Neutrophil (primary cell): ENCODE results near the gene NEO1.

ENCODE experiments used
- H3K27ac ChIP-seq: fragments of 200-600 bp; sonication (generic); 2 replicates; pipeline ENCODE4 v1.5.1; 2016; ENCODE audit warnings: mild to moderate bottlenecking, moderate library complexity
- H3K27me3 ChIP-seq: fragments of 200-600 bp; sonication (generic); 2 replicates; pipeline ENCODE4 v1.6.0; 2016; ENCODE audit warnings: mild to moderate bottlenecking
- H3K36me3 ChIP-seq: fragments of 200-600 bp; sonication (generic); 2 replicates; pipeline ENCODE4 v1.5.1; 2017
- H3K4me1 ChIP-seq, 2 experiments: fragments of 200-600 bp in 1 of 2; sonication (generic) in 1 of 2; 1 replicate in 1 of 2; 2 replicates in 1 of 2; pipeline versions ENCODE4 v1.5.1 to v1.6.1; 2013 to 2016; ENCODE audit warnings: low read depth in 1 of 2, low read length in 1 of 2, mild to moderate bottlenecking in 1 of 2, moderate library complexity in 1 of 2; ENCODE audit not compliant: control insufficient read depth in 1 of 2, insufficient read depth in 1 of 2
- H3K4me3 ChIP-seq, 2 experiments: fragments of 200-600 bp in 1 of 2; sonication (generic) in 1 of 2; 1 replicate in 1 of 2; 2 replicates in 1 of 2; pipeline ENCODE4 v1.5.1; 2013 to 2016; ENCODE audit warnings: low read depth in 1 of 2, low read length in 1 of 2, mild to moderate bottlenecking in 1 of 2, moderate library complexity in 1 of 2
- H3K9me3 ChIP-seq: fragments of 200-600 bp; sonication (generic); 2 replicates; pipeline ENCODE4 v1.5.1; 2016
- CTCF ChIP-seq: fragments of 200-600 bp; sonication (generic); IDR thresholded peaks from 2 replicates; pipeline ENCODE4 v1.5.1; 2016; ENCODE audit warnings: antibody characterized with exemption

NEO1 gene

GRCh38 chr15:73047882-73048281, 4.4 kb upstream of the NEO1 start:
- Histone ChIP-seq H3K27me3 (peaks cover 97% of the 10 kb centered on the region), H3K9me3 (no peaks in the 10 kb centered on the region), H3K27ac (no peak overlapping the region), H3K36me3 (no peaks in the 10 kb centered on the region), H3K4me1 (peaks cover 0 to 8% of the 10 kb centered on the region in 2 experiments), H3K4me3 (no peak overlapping the region)
- TF ChIP-seq CTCF: no peak

- no peaks in the 10 kb centered on the region for H3K36me3 ChIP-seq
- no peak overlapping the region for H3K27ac ChIP-seq
- no peak overlapping the region for H3K4me3 ChIP-seq
- no peaks in the 10 kb centered on the region for H3K9me3 ChIP-seq
- peaks cover 0 to 8% of the 10 kb centered on the region in 2 experiments for H3K4me1 ChIP-seq
- peaks cover 99% of the 10 kb centered on the region for H3K27me3 ChIP-seq
- TF ChIP-seq CTCF: no peak
Measured at GRCh38 chr15:73048624-73049295, 3.5 kb upstream of the NEO1 start.

- peaks cover 99% of the 10 kb centered on the region for H3K27me3 ChIP-seq
- TF ChIP-seq CTCF: no peak
- H3K36me3 ChIP-seq: no peaks in the 10 kb centered on the region
- no peaks in the 10 kb centered on the region for H3K9me3 ChIP-seq
- no peak overlapping the region for H3K27ac ChIP-seq
- H3K4me3 ChIP-seq: no peak overlapping the region
- peaks cover 0 to 8% of the 10 kb centered on the region in 2 experiments for H3K4me1 ChIP-seq
Measured at GRCh38 chr15:73049564-73050215, 2.6 kb upstream of the NEO1 start.

GRCh38 chr15:73050561-73051295, 1.5 kb upstream of the NEO1 start:
- Histone ChIP-seq H3K27me3 (peaks cover 100% of the 10 kb centered on the region), H3K4me1 (peaks cover 0 to 8% of the 10 kb centered on the region in 2 experiments), H3K36me3 (no peaks in the 10 kb centered on the region), H3K27ac (no peak overlapping the region), H3K9me3 (no peaks in the 10 kb centered on the region), H3K4me3 (no peak overlapping the region)
- no peak for TF ChIP-seq CTCF

GRCh38 chr15:73051391-73051806, 864 bp upstream of the NEO1 start:
- H3K27me3 ChIP-seq: peaks cover 100% of the 10 kb centered on the region

More at GRCh38 chr15:73051391-73051806, 864 bp upstream of the NEO1 start:
- peaks cover 0 to 8% of the 10 kb centered on the region in 2 experiments for H3K4me1 ChIP-seq
- H3K36me3 ChIP-seq: no peaks in the 10 kb centered on the region
- H3K4me3 ChIP-seq: peak overlapping the region in 1 of 2 experiments; percentile 55
- H3K9me3 ChIP-seq: no peaks in the 10 kb centered on the region
- H3K27ac ChIP-seq: no peak overlapping the region
- no peak for TF ChIP-seq CTCF
